GM12892 (cell line): Measurements from ENCODE around the gene FSTL4.

Experiments used
- POLR2A ChIP-seq: IDR thresholded peaks from 2 replicates; pipeline ENCODE4 v1.6.1; 2011; ENCODE audit warnings: low read depth, low read length, control low read depth
- POLR2AphosphoS5 ChIP-seq: IDR thresholded peaks from 2 replicates; pipeline ENCODE4 v1.6.1; 2011; ENCODE audit warnings: low read depth, low read length, control low read depth
- TAF1 ChIP-seq: IDR thresholded peaks from 2 replicates; pipeline ENCODE4 v1.6.1; 2011; ENCODE audit warnings: low read depth, mild to moderate bottlenecking, control low read depth, low read length, borderline replicate concordance

- TF ChIP-seq POLR2AphosphoS5 (no peak), POLR2A (no peak), TAF1 (no peak)
Measured at GRCh38 chr5:133330956-133331355, 281.4 kb downstream of the FSTL4 start.
